Hypothalamus (tissue), 51 donors: ENCODE results near the gene RALGPS2.
"Not testable (repeated sequence)": the region's sequence is repeated elsewhere in the genome, so short reads cannot be mapped to it uniquely, and the experiment has no call there.

Experiments used
- DNase-seq, 51 donors: peaks; one replicate each; lab custom pipeline; 2025; lab: John Stamatoyannopoulos, UW

Gene RALGPS2

DNA sequence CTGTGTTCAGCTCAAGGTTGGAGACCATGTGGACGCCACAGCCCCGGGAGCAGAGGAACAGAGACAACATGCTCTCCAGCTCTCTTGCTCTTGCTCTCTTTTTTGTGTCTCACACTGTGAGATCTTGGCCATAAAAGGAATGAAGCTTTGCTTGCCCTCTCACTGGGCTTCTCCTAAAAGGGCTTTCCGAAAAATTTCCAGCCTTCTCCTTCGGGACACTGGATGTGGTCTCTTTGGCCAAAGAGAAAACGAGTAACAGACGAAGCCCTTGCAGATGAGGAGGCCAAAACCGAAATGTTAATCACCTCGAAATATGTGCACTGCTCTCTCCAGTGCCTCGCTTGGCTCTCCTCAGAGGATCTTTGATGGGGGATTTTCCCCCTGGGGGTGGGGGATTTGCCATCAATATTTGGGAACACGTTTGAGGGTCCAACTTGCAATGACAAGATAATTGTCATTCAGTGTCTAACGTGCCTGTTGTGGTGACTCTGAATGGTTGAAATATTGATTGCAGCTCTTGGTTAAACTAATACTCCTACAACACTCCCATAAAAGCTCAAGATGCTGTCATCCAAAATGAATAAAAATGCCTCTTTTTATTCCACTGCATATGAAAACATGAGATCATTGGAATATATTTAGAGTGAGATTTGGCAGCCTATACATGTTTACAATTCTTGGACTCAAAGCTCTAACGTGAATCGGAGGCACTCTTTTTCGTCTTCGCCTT, 214.5 kb downstream of the RALGPS2 start:
- DNase-seq = no peak

DNA sequence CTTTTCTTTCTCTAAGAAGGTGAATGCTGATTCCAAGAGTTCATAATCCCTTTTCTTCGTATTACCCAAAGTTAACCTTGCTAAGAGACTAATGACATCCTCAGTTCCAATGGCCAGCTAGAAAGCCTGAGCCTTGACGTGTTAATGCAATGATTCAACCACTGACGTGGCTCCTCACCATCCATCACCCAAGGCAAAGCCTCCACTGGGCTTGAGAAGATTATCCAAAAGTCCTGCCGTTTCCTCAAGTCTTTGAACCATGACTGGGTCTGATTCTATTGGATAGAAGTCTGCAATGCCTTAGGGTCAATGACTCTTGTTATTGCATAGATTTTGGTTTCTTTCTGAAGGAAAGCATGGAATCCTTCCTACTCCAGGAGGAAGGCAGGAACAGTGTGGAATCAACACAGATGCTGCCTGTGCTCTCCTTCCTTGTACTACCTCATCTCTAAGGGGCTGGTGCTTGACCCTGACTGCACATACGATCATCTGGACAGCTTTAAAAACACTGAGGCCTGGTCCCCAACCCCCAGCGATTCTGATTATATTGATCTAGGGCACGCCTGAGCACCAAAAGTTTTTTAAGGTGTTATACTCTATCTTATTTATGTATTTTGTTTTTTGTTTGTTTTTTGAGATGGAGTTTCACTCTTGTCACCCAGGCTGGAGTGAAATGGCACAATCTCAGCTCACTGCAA, 215.2 kb downstream of the RALGPS2 start:
- DNase-seq = no peak

DNA sequence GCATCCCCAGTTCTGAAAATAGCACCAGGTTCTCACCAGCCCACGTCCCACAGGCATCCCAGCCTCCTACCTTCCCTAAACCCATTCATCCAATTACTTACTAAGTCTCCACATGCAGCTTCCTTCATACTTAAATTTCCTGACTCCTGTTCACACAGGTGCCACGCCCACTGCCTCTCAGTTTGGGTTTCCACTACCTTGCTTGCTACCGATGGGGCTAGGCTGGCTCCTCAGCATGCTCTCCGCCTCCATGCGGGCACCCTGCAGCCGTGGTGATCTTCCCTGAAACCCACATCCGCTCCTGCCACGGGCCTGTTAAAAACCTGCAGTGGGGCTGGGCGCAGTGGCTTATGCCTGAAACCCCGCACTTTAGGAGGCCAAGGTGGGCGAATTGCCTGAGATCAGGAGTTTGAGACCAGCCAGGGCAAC, 216.2 kb downstream of the RALGPS2 start:
- DNase-seq = no peak

DNA sequence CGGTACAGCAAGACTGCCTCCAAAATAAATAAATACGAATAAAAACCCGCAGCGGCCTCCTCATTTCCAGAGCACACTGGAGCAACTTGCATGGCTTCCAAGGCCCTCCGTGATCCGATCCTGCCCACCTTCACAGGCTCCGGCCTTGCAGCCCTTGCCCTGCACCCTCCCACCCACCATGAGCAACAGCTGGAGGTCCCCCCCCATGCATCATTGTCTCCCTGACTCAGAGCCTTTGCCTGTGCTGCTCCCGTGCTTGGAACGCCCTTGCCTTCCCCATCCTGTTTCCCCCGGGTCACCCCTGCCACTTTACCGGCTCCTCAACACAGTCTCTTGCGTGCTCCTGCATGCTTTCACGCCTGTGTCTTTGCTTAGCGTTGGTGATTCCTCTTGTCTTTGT, 216.8 kb downstream of the RALGPS2 start:
- DNase-seq = no peak

DNA sequence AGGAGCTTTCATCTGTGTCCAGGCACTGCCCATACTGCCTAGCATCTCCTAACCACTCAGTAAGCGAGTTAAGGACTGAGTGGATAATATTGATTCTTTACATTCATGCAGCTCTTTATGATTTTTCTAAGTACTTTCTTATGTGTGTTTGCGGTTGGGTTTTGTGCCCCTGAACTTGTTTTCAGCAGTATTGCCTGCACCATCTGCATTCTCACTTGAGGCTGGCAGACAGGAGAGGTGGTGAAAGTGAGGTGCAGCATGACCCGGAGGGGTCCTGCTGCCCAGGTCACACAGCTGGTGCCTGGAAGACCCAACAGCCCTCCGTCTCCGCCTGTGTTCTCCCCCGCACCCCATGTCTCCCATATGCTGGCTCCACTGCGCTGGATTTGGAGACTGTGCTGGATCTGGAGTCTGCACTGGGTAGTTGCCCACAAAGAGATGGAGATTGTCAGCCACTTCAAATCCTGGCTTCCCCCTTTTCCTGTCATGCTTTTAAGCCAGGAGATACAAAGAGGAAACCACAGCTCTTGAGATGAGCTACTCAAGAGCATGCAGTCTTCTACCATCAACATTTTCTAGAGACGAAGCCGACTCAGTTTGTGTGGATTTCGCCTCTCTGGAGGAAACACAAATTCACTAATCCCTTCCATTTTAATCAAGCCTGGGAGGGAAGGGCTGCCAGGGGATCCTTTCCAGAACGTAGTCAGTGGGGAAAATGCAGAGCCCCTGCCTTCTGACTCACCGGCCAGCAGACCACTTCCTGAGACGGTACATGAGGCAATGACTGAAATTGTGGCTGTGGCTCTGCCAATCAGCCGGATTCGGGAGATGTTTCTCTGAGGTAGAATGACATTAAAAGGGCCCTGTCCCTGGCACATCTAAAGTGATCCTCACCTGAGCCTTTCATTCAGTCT, 217.5 kb downstream of the RALGPS2 start:
- DNase-seq = no peak

DNA sequence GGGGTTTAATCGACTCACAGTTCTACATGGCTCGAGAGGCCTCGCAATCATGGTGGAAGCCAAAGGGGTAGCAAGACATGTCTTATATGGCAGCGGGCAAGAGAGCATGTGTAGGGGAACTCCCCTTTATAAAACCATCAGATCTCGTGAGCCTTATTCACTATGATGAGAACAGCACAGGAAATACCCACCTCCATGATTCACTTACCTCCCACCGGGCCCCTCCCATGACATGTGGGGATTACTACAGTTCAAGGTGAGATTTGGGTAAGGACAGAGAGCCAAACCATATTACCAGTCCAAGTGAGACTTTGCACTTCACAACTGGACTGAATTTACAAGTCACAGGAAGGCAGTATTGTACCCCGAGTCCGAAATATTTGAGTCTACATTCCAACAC, 219.7 kb downstream of the RALGPS2 start:
- no peak for DNase-seq

DNA sequence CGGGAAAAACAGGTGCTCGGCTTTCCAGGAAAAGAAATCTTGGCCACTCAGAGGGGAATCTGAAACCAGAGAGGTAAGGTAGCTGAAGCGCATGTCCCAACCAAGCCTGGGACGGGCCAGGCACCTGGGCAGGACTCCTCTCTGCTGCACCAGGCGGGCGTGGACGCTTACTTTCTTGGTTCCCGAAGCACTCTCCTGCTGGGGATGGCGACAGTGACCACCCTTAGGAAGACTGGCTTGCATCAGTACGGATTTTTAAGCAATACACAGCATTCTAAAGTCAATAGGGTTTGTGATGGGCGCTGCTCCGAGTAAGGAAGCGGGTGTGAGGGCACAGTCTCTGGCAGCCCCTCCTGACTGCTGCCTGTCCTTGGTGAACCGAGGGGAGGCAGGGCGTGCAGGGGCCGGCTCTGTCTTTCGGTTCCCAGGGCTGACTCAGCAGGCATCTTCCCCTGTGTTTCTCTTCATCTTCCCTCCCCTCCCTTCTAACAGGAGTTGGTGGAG, 220.8 kb downstream of the RALGPS2 start:
- DNase-seq = no peak

DNA sequence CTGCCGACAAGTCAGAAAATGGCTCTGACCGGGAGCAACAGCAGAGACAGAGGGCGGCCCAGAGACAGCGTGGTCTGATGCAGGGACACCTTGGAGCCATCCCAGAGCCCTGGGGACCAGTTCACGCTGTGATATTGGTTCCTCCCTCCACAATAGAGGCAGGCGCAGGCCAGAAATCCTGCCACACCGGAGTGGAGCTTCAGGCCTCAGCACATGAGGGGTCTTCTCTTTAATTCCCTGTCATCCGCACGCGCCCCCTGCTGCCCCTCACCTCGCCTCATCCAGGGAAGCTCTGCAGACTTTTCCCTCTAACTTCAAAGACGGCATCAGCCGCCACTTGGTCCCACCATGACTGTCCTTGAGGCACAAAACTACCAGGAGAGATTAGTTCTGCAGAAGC, 221.4 kb downstream of the RALGPS2 start:
- DNase-seq = no peak

DNA sequence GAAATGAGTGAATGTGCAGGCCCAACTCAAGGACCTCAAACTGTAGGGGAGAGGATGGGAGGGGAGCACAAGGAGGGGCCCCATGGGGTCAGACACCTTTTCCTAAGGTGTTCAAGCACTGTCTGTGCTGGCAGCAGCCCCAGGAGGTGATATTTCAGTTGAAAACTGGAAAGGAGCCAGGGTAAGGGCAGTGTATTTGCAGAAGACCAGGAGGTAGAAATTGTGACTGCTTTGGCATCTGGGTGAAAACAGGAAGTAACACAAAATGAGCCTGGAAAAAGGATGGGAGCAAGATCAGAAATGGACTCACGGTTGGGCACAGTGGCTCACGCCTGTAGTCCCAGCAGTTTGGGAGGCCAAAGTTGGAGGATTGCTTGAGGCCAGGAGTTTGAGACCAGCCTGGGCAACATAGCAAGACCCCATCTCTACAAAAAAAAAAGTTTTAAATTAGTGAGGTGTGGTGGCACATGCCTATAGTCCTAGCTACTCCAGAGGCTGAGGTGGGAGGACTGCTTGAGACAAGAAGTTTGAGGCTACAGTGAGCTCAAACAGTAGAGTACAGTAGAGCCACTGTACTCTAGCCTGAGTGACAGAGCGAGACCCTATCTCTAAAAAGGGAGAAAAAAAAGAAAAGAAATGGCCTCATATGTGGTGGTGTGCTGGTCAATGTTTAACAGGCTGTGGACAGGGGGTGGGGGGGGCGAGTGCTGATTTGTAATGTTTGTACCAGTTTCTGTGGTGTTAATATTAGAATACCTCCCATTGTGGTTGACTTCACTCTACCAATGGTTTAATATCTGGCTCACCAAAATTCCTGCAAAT, 222.0 kb downstream of the RALGPS2 start:
- no peak for DNase-seq

DNA sequence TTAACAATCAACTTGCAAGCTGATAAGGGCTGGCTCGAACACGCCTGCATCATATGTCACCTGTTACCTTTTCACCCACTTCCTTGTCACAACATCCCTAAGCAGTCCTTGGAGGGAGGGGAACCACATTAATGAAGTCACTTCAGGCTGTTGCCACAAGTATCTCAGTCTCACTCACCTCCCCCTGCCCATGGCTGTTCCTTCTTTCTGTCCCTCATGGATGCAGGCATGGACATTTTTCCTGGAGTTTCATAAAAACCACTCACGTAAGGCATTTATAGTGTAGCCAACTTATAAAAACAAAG, 222.6 kb downstream of the RALGPS2 start:
- DNase-seq = no peak

DNA sequence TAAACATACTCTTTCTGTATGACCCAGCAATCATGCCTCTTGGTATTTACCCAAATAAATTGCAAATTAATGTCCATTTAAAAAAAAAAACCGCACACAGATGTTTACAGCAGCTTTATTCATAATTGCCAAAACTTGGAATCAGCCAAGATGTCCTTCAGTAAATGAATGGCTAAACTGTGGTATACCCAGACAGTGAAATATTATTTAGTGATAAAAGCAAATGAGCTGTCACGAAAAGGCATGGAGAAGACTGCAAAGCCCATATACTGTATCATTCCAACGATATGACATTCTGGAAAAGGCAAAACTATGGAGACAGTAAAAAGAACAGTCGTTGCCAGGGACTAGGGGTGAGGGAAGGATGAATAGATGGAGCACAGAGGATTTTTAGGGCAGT, 223.6 kb downstream of the RALGPS2 start:
- DNase-seq = no peak

DNA sequence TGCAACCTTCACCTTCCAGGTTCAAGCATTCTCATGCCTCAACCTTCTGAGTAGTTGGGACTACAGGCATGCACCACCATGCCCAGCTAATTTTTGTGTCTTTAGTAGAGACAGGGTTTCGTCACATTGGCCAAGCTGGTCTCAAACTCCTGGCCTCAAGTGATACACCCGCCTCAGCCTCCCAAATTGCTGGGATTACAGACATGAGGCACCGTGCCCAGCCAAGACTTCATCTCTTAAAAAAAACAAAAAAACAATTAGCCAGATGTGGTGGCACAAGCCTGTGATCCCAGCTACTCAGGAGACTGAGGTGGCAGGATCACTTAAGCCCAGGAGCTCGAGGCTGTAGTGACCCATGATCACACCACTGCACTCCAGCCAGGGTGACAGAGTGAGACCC, 224.8 kb downstream of the RALGPS2 start:
- DNase-seq = not testable (repeated sequence)

DNA sequence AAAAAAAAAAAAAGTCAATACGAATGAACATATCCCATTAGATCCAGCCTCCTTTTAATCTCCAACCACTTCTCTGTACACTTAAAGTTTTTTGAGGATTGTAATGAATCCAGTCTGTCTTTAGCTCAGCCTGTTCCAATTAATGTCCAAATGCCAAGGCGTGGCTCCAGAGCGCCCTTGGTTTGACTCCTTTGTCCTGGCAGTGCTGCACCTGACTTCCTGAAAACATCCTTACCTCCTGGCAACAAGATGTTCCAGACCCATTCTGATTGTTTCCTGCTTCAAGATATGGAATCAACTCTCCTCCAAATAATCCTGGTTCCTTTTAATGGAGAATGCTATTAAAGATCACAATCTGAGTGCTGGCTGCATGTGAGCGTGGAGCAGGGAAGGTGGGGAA, 226.6 kb downstream of the RALGPS2 start:
- DNase-seq = no peak

DNA sequence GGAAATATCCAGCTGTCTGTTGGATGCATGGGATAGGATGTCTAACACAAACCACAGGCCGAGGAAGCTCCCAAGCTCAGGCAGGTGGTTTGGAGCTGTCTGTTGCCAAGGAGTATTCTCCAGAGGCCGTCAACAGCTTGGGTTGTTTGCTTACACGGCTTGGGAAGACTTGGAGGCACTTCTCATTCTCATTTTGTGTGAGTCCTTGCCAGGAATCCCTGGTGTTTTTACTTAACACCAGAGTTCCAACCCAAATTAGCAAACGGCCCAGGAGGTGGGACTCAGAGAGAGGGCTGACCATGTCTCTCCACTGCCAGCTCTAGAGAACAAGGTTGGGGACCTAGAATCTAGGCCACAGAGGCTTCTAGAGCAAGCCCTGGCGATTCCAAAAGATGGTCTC, 228.0 kb downstream of the RALGPS2 start:
- DNase-seq = no peak

DNA sequence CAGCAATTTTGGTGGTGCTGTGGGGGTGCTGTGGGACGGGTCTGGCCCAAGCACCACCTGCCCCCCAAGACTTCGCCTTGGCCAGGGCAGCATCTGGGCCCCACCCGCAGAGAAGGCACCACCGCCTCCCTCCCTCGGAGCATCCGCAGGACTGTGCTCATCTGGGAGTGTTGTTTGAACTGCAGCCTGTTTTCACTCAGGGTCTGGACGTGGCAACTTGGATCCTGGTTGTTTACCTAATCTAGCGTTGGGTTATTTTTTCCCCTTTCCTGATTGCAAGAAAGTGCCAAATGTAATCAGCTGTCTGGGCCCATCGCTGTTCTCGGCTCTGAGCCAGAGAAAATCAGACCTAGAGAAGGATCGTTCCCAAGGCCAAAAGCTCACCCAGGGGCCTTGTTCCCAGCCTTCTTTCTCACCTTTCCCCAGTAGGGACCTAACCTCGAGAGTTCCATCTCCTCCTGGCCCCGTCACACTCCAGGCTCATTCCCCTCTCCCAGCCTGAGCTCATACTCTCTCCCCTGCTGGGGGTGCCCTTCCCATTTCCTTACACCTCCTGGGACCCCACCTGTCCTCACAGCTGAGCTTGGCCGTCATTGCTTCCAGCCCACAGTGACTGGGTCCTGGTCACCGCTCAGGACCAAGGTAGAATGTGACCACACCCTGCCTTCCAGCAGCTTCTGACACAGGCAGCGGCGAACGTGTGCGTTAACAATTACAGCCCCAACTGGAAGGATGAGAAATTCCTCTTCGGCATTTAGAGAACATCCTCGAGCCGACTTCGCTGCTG, 228.7 kb downstream of the RALGPS2 start:
- no peak for DNase-seq

DNA sequence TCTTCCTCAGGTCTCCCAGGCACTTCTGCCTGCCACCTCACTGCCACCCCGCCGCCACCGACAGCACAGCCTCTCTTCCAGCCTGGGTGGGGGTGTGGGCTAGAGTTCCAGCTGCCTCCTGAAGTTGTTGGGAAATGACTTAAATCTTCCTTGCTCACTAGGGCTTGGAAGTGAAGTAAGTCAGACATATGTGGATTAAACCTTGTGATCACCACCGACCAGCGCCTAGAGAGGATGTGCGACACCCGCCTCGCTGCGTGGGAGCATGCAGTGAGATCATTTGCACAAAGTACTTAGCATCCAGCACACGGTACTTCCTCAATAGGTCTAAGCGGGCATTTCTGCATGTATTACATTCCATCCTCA, 229.3 kb downstream of the RALGPS2 start:
- no peak for DNase-seq

DNA sequence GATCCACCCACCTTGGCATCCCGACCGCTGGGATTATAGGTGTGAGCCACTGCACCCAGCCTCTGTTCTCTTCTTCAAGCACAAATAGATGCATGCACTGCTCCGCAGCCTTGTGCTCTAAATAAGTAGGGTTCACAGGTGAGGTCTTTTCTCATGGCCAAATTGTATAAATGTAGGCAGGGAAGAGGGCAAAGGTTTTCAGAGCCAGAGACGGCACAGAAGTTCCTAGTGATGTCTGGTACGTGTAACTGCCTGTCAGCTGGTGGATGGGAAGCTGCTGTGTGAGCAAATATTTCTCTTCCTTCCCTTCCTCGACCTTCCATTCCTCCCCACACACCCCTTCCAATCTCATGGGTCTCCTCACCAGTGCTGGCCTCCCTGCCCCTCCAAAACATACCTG, 229.9 kb downstream of the RALGPS2 start:
- DNase-seq = no peak

DNA sequence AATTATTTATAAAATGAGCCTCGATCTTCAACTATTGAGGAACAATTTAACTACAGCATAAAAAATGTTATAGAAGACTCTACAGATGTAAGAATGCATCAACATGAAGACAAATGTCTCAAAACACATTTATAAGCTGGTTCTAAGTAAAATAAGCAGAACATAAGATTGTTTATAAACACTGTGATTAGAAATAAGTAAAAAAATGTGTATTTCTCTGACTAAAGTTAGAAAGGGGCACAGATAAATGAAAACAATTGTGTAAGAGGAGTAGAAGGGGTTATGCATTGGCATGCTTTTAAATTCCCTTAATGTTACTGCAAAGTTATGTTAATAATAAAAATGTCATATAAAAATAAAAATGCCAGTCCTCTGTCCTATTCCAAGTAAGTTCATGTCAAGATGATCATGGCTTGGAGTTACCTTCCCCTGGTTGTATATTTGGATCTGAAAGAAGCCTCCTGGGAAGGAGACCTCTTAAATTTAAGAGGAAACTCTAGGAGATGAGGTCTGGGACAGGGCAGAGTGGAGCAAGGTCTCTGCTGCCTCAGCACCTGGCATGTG, 230.4 kb downstream of the RALGPS2 start:
- DNase-seq = no peak

DNA sequence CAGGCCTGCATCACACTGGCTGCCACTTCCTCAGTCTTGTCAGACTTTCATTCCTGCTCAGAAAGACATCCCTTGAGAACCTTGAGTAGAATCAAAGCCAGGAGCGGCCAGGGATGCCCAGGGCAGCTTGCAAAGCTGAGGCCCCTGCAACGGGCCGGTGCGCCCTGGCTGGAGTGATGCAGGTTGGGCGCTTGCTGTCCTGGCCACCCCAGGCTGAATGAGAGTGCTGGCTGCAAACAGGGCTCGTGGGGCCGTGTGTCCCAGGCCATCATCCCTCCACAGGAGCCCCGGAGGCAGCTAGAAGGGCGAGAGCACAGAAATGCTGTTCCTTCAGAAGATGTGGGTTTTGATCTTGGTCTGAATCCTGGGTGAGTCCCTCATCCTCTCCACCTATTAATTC, 233.4 kb downstream of the RALGPS2 start:
- no peak for DNase-seq
